SIG-M5 (cell line): ENCODE data around the gene GALNT1.

Experiments
- DNase-seq: peaks from one replicate; lab custom pipeline; 2025; lab: John Stamatoyannopoulos, UW

GALNT1 gene

DNA sequence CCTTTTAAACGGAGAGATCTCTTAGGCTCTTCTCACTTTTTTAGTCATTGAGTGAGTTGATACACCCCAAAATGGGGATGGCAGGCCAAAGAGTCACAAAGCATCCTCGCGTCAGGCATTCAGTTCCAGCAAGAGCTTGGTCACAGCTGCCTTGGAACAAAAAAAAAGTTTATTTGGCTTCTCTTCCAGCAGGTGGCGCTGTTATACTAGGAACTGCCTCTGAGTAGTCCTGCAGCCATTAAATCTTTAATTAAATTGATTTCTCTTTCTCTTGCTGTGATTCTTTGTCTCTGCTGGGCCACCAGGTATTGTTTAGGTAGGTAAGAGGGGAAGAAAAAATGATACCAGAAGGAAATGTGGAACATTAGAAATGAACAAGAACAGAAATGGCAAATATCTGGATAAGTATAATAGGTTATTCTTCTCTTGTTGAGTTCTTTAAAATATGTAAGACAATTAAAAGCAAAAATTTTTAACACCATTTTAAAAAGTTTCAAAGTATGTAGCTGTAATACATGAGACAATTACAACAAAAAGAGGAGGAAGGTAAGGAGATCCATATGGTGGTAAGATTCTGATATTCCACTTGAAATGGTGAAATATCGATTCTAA, 175.1 kb downstream of the GALNT1 start:
- DNase-seq, result peak; percentile 1
